ENCODE data around the gene SCFD2.

The SCFD2 gene

DNA sequence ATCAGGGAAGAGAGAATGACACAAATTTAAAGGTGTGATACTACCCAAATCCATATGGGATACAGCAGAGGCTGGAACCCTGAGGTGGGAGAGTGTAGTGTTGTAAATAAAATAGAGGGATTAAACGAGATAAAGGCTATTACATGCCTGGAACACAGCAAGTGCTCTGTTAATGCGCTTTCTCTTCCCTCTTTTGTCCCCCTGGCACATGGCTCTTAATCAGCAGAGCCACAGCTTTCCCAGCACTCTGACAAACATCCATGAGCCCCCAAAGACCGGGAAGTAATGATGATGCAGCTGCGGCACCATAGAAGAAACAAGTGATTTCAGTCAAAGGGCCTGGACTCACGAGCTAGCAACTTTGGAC lies 417.8 kb downstream of the SCFD2 start:
- no peak overlapping the region for H3K4me3 ChIP-seq (ENCODE audit: low read depth, low read length)
- TF ChIP-seq, protein P1, sequence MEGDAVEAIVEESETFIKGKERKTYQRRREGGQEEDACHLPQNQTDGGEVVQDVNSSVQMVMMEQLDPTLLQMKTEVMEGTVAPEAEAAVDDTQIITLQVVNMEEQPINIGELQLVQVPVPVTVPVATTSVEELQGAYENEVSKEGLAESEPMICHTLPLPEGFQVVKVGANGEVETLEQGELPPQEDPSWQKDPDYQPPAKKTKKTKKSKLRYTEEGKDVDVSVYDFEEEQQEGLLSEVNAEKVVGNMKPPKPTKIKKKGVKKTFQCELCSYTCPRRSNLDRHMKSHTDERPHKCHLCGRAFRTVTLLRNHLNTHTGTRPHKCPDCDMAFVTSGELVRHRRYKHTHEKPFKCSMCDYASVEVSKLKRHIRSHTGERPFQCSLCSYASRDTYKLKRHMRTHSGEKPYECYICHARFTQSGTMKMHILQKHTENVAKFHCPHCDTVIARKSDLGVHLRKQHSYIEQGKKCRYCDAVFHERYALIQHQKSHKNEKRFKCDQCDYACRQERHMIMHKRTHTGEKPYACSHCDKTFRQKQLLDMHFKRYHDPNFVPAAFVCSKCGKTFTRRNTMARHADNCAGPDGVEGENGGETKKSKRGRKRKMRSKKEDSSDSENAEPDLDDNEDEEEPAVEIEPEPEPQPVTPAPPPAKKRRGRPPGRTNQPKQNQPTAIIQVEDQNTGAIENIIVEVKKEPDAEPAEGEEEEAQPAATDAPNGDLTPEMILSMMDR (IDR thresholded peaks at IDR 0.05; ENCODE audit: low read depth, low read length) = no peak

DNA sequence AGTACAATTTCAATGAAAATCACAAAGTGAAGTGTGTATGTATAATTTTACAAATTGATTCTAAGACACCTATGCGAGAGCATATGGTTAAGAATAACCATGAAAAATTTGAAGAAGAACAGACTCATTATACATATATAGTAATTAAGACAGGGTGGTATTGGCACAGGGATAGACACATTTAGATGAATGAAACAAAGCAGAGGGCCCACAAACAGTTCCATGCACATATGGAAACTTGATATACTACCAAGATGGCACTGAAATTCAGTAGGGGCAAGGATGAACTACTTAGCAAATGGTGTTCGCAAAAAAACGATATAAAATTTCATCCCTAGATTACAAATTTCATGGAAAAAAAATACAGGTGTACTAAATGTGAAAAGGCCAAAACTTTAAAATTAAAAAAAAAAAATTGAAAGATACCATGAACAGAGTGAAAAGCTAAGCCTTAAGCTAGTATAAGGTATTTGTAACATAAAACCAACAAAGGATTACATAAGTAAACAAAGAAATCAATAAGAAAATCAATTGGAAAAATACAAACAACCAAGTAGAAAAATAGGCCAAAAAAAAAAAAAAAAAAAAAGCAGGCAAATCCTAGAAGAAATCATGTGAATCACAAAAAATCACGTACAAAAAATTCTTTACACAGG lies 418.3 kb downstream of the SCFD2 start:
- TF ChIP-seq, protein P1 (IDR thresholded peaks at IDR 0.05; ENCODE audit: low read depth, low read length) = no peak
- no peak overlapping the region for H3K4me3 ChIP-seq (ENCODE audit: low read depth, low read length)

DNA sequence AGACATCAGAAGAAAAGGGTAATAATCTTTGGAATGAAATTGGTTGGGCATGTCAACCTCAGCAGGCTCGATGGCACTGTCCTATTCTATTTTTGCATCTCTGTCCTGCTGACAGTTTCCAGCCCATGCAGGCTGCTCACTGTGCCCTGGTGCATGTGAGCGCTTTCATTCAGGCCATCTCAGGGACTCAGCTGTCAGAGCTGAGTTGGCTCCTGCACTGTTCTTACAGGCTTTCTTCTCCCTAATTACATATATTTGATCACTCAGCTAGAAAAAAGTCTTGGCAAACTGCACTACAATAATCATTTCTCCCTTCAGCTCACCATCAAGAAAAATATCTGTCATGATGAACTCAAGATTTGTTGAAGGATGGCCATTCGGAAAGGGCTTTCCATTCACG lies 419.0 kb downstream of the SCFD2 start:
- no peak overlapping the region for H3K4me3 ChIP-seq (ENCODE audit: low read depth, low read length)
- TF ChIP-seq, protein P1 (IDR thresholded peaks at IDR 0.05; ENCODE audit: low read depth, low read length) = no peak

DNA sequence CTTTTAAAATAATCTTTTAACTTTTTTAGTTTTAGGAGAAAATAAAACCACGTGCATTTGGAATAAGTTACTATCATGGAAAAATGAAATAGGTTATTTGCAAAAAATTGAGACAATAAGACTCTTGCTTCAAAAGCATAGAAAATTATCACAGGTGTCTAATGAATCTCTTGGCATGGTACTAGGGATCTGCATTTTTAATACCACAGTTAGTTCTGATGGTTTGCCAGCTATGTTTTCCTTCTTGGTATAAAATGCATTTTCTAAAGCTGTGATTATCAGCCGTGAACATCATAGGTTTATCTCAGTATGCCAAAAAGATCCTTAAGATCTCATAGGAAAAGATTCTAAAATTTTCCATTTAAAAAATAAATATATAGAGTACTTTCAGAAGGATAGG lies 419.9 kb downstream of the SCFD2 start:
- TF ChIP-seq, protein P1 (IDR thresholded peaks at IDR 0.05; ENCODE audit: low read depth, low read length) = no peak
- no peak overlapping the region for H3K4me3 ChIP-seq (ENCODE audit: low read depth, low read length)

DNA sequence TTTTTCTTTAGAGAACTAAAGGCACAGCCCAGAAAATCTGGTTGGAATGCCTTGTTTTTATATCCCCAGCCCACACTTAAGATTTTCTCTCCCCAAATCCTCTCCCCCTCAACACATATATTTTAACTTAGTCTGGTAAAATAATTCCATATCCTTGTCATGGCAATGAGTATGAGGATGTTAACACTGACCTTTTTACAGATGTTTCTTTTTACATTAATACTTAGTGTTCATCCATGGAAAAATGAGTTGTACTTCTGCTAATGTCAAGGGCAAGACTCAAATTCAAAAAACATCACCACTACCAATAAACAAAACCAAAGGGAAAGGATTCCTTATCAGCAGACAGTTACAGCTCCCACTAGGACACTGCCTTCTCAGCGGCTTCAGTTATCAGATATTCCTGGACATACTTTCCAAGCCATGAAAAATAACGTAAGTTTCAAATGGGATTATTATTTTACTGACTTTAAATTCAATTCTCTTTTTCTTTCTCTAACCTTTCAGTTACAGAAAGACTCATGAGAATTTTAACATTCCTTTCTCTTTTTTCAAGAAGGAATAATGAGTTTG lies 420.4 kb downstream of the SCFD2 start:
- H3K4me3 ChIP-seq (ENCODE audit: low read depth, low read length) = no peak overlapping the region
- TF ChIP-seq, protein P1 (IDR thresholded peaks at IDR 0.05; ENCODE audit: low read depth, low read length) = no peak

DNA sequence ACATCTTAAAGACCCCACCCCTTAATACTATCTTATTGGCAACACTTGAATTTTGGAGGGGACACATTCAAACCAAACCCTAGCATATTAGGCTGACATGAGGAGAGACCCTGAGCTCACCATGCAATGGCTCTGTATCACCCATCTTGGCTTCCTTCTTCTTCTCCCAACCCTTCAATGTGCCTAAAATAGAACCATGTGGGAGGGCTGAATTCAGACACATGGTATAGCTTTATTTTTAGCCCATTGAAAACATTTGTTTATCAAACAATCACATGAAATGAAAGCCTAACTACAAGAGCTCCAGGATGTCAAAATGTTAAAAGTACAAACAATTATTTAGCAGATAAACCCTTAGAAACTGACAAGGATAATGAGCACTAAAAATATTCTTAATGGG lies 422.2 kb downstream of the SCFD2 start:
- TF ChIP-seq, protein P1 (IDR thresholded peaks at IDR 0.05; ENCODE audit: low read depth, low read length) = no peak
- no peak overlapping the region for H3K4me3 ChIP-seq (ENCODE audit: low read depth, low read length)

DNA sequence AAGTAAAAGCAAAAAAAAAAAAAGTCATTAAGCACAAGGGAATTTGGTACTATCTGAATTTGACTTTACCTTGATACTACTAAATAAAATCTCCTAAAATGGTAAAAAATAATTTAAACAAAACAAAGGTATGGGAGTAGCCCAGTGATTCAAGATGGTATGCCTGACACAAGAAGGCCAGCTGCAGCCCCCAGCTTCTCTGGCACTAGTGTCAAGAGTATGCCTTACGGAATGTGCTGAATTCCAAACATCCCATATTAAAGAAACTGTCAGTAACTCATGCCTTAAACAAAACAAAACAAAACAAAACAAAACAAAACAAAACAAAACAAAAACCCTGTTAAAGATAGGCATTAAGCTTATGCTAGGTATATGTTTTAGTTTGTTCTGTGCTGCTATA lies 422.9 kb downstream of the SCFD2 start:
- no peak overlapping the region for H3K4me3 ChIP-seq (ENCODE audit: low read depth, low read length)
- TF ChIP-seq, protein P1 (IDR thresholded peaks at IDR 0.05; ENCODE audit: low read depth, low read length) = no peak
